SK-N-SH (cell line): ENCODE data around the gene FRYL. TPM values are rescaled to one million over a fixed set of nuclear protein-coding genes. Genes with fewer than 3 reads are reported as not detected.

Experiments used
- CTCF ChIA-PET: fragments of 300-600, 350-600 bp; formaldehyde crosslinking; extraction: SDS; loops from one replicate; lab custom pipeline; 2021; lab: Yijun Ruan, JAX
- POLR2A ChIA-PET: fragments of 350-600 bp; sonication (Branson Sonifier 250); formaldehyde crosslinking; extraction: SDS; loops from one replicate; lab custom pipeline; 2020; ENCODE audit warnings: antibody characterized with exemption, inconsistent platforms; lab: Yijun Ruan, JAX
- DNase-seq: peaks from one replicate; pipeline ENCODE4 v3.0.0; 2012
- H2AFZ ChIP-seq: fragments of 200-600 bp; sonication (generic); 2 replicates; pipeline ENCODE4 v1.8.1; 2016; ENCODE audit warnings: antibody characterized with exemption, mild to moderate bottlenecking, low read depth
- H3F3A ChIP-seq: fragments of 200-600 bp; sonication (generic); replicated peaks from 2 replicates; pipeline ENCODE3; 2016; ENCODE audit warnings: antibody characterized with exemption, mild to moderate bottlenecking; ENCODE audit not compliant: insufficient read depth
- H3K27ac ChIP-seq, 2 experiments: fragments of 200-500 bp in 1 of 2; fragments of 200-600 bp in 1 of 2; sonication (Bioruptor generic) in 1 of 2; sonication (generic), shearing (Covaris generic) in 1 of 2; 2 replicates each; pipeline versions ENCODE4 v1.5.1 to v1.6.1; 2014 to 2016; ENCODE audit warnings: low read depth in 2 of 2, inconsistent platforms in 1 of 2, low read length in 1 of 2, mild to moderate bottlenecking in 1 of 2, mixed read lengths in 1 of 2
- H3K27me3 ChIP-seq: fragments of 200-600 bp; sonication (generic), shearing (Covaris generic); 2 replicates; pipeline ENCODE4 v1.6.1; 2016; ENCODE audit warnings: mixed run types; ENCODE audit not compliant: insufficient read depth
- H3K36me3 ChIP-seq, 2 experiments: fragments of 200-500 bp in 1 of 2; fragments of 200-600 bp in 1 of 2; sonication (Bioruptor generic) in 1 of 2; sonication (generic) in 1 of 2; replicated peaks in 1 of 2; 2 replicates each; pipeline versions ENCODE3 to v1.5.1; 2014 to 2016; ENCODE audit warnings: low read length in 1 of 2, mild to moderate bottlenecking in 1 of 2; ENCODE audit not compliant: insufficient read depth in 2 of 2, control insufficient read depth in 1 of 2
- H3K4me1 ChIP-seq, 2 experiments: fragments of 200-500 bp in 1 of 2; fragments of 200-600 bp in 1 of 2; sonication (Bioruptor generic) in 1 of 2; sonication (generic), shearing (Covaris generic) in 1 of 2; 2 replicates each; pipeline versions ENCODE4 v1.5.1 to v1.6.1; 2014 to 2016; ENCODE audit warnings: low read depth in 1 of 2, low read length in 1 of 2, mixed run types in 1 of 2; ENCODE audit not compliant: insufficient read depth in 2 of 2, control insufficient read depth in 1 of 2
- H3K4me2 ChIP-seq: fragments of 200-600 bp; sonication (generic), shearing (Covaris generic); 2 replicates; pipeline ENCODE4 v1.6.1; 2017; ENCODE audit warnings: mixed run types
- H3K4me3 ChIP-seq, 2 experiments: fragments of 200-500 bp in 1 of 2; fragments of 200-600 bp in 1 of 2; sonication (Bioruptor generic) in 1 of 2; sonication (generic), shearing (Covaris generic) in 1 of 2; 2 replicates each; pipeline versions ENCODE4 v1.5.1 to v1.8.1; 2014 to 2016; ENCODE audit warnings: low read depth in 2 of 2, inconsistent platforms in 1 of 2, low read length in 1 of 2, mild to moderate bottlenecking in 1 of 2, mixed read lengths in 1 of 2, moderate library complexity in 1 of 2
- H3K79me2 ChIP-seq: fragments of 200-600 bp; sonication (generic); 2 replicates; pipeline ENCODE4 v1.8.1; 2017; ENCODE audit warnings: mild to moderate bottlenecking; ENCODE audit not compliant: insufficient read depth
- H3K9ac ChIP-seq: fragments of 200-600 bp; sonication (generic); 2 replicates; pipeline ENCODE4 v1.6.1; 2017; ENCODE audit warnings: mixed run types
- H3K9me2 ChIP-seq: fragments of 200-600 bp; sonication (generic); 2 replicates; pipeline ENCODE4 v1.6.1; 2017; ENCODE audit warnings: mixed run types
- H3K9me3 ChIP-seq: fragments of 200-600 bp; sonication (generic); 2 replicates; pipeline ENCODE4 v1.6.1; 2017; ENCODE audit warnings: mixed run types, mild to moderate bottlenecking, moderate library complexity
- H4K20me1 ChIP-seq: fragments of 200-600 bp; sonication (generic); 2 replicates; pipeline ENCODE4 v1.6.1; 2017; ENCODE audit warnings: mild to moderate bottlenecking, mixed run types; ENCODE audit not compliant: insufficient read depth
- ELF1 ChIP-seq: IDR thresholded peaks from 2 replicates; pipeline ENCODE4 v1.4.0; 2012
- EZH2phosphoT487 ChIP-seq: fragments of 200-600 bp; sonication (generic); IDR thresholded peaks from 2 replicates; pipeline ENCODE4 v1.6.1; 2017; ENCODE audit warnings: low read depth, mixed run types, mild to moderate bottlenecking, antibody characterized with exemption, moderate library complexity, borderline replicate concordance
- GATA2 ChIP-seq: sonication (generic); formaldehyde crosslinking; IDR thresholded peaks from 2 replicates; pipeline ENCODE4 v1.5.0; 2020; ENCODE audit warnings: mild to moderate bottlenecking, missing genetic modification reagents
- JUND ChIP-seq: IDR thresholded peaks from 2 replicates; pipeline ENCODE4 v1.4.0; 2012
- MEF2A ChIP-seq: IDR thresholded peaks from 2 replicates; pipeline ENCODE4 v1.4.0; 2012; ENCODE audit warnings: low read depth, borderline replicate concordance
- NFIC ChIP-seq: IDR thresholded peaks from 2 replicates; pipeline ENCODE4 v1.4.0; 2012; ENCODE audit warnings: borderline replicate concordance
- RAD21 ChIP-seq: IDR thresholded peaks from 2 replicates; pipeline ENCODE4 v1.6.1; 2012; ENCODE audit warnings: mild to moderate bottlenecking, low read length
- RCOR1 ChIP-seq: fragments of 150-350 bp; IDR thresholded peaks from 2 replicates; pipeline ENCODE4 v1.6.1; 2017; ENCODE audit warnings: antibody characterized with exemption, low read length
- RFX5 ChIP-seq: IDR thresholded peaks from 2 replicates; pipeline ENCODE4 v1.6.1; 2012; ENCODE audit warnings: mild to moderate bottlenecking, improper control_type of control experiment, low read length
- RXRA ChIP-seq: IDR thresholded peaks from 2 replicates; pipeline ENCODE4 v1.4.0; 2012; ENCODE audit warnings: low read depth, mild to moderate bottlenecking, borderline replicate concordance
- TAF1 ChIP-seq: IDR thresholded peaks from 2 replicates; pipeline ENCODE4 v1.6.1; 2012; ENCODE audit warnings: low read depth, mild to moderate bottlenecking, low read length, moderate library complexity, borderline replicate concordance
- TEAD4 ChIP-seq: IDR thresholded peaks from 2 replicates; pipeline ENCODE4 v1.4.0; 2012; ENCODE audit warnings: mild to moderate bottlenecking, borderline replicate concordance; ENCODE audit not compliant: insufficient read depth
- YY1 ChIP-seq: IDR thresholded peaks from 2 replicates; pipeline ENCODE4 v1.4.0; 2012; ENCODE audit warnings: low read depth, mild to moderate bottlenecking
- WGBS: methylation state at CpG from one replicate; pipeline ENCODE4 v1.1.6; 2017; ENCODE audit warnings: low lambda C conversion rate; 5-methylcytosine and 5-hydroxymethylcytosine counted together
- polyA plus RNA-seq, 3 experiments: library from polyadenylated mRNA; depleted of rRNA; stranded (reverse); fragments of >200 nt; gene quantifications; 2 replicates each; pipeline ENCODE4 v1.2.3, GENCODE V29; 2012
- TF ChIP-seq, protein P1 (sequence below): IDR thresholded peaks from 2 replicates; pipeline ENCODE4 v1.4.0; 2012; ENCODE audit warnings: low read depth, borderline replicate concordance
- TF ChIP-seq, protein P2 (sequence below): IDR thresholded peaks from 2 replicates; pipeline ENCODE4; 2012
- TF ChIP-seq, protein P3 (sequence below): fragments of 150-350 bp; IDR thresholded peaks from 2 replicates; pipeline ENCODE4 v1.6.1; 2017; ENCODE audit warnings: antibody characterized with exemption, low read length, low read depth, borderline replicate concordance

Gene FRYL
- polyA plus RNA-seq, 1 of the 3 experiments (the other 2 are of a cell fraction): 8.2 TPM

DNA sequence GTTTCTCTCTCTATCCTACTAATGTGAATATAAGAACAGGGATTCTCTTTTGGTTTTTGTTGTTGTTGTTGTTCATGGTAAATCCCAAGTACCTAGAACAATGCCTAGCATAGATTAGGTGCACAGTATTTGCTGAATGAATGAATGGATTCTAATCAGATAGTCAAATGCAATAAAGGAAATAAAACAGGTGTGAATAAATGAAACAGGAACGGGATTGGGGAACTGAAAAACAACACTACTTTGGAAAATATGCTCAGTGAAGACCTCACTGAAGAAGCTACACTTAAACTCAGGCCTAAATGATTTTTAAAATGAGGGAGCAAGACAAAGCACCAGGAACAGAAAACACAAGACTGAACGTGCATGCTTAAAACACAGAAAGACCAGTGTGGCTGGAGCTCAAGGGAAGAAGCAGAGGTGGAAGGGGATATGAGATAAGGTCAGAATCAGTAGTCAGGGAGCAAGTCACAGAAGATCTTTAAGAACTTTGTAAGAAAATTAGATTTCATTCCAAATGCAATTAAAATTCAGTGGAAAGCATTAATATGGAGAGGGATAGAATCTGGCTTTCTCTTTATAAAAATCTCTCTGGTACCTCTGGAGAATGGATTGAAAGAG lies 145.3 kb downstream of the FRYL start:
- 97% methylated on average over 2 of the region's 2 CpGs for WGBS
- Histone ChIP-seq H3F3A (no peaks in the 10 kb centered on the region), H2AFZ (no peak overlapping the region), H4K20me1 (no peaks in the 10 kb centered on the region), H3K4me3 (no peak overlapping the region), H3K4me2 (no peak overlapping the region), H3K9me3 (no peaks in the 10 kb centered on the region), H3K27ac (no peak overlapping the region), H3K79me2 (peaks cover 29% of the 10 kb centered on the region), H3K9ac (no peak overlapping the region), H3K9me2 (no peaks in the 10 kb centered on the region), H3K36me3 (no peaks in the 10 kb centered on the region), H3K27me3 (no peaks in the 10 kb centered on the region), H3K4me1 (peaks cover 2 to 9% of the 10 kb centered on the region in 2 experiments; a peak in 3 of 4 replicates)
- POLR2A ChIA-PET: no interaction called here
- TF ChIP-seq NFIC: no peak
- TF ChIP-seq YY1: no peak
- TF ChIP-seq, protein P1, sequence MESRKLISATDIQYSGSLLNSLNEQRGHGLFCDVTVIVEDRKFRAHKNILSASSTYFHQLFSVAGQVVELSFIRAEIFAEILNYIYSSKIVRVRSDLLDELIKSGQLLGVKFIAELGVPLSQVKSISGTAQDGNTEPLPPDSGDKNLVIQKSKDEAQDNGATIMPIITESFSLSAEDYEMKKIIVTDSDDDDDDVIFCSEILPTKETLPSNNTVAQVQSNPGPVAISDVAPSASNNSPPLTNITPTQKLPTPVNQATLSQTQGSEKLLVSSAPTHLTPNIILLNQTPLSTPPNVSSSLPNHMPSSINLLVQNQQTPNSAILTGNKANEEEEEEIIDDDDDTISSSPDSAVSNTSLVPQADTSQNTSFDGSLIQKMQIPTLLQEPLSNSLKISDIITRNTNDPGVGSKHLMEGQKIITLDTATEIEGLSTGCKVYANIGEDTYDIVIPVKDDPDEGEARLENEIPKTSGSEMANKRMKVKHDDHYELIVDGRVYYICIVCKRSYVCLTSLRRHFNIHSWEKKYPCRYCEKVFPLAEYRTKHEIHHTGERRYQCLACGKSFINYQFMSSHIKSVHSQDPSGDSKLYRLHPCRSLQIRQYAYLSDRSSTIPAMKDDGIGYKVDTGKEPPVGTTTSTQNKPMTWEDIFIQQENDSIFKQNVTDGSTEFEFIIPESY: no peak
- TF ChIP-seq RXRA: no peak
- TF ChIP-seq, protein P2, sequence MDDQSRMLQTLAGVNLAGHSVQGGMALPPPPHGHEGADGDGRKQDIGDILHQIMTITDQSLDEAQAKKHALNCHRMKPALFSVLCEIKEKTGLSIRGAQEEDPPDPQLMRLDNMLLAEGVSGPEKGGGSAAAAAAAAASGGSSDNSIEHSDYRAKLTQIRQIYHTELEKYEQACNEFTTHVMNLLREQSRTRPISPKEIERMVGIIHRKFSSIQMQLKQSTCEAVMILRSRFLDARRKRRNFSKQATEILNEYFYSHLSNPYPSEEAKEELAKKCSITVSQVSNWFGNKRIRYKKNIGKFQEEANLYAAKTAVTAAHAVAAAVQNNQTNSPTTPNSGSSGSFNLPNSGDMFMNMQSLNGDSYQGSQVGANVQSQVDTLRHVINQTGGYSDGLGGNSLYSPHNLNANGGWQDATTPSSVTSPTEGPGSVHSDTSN: no peak
- TF ChIP-seq ELF1: no peak
- no peak for TF ChIP-seq TAF1
- TF ChIP-seq RAD21: no peak
- no peak for TF ChIP-seq RFX5
- TF ChIP-seq JUND: no peak
- TF ChIP-seq GATA2 (CRISPR knock-in tag): no peak
- TF ChIP-seq TEAD4: no peak
- TF ChIP-seq RCOR1: no peak
- TF ChIP-seq, protein P3, sequence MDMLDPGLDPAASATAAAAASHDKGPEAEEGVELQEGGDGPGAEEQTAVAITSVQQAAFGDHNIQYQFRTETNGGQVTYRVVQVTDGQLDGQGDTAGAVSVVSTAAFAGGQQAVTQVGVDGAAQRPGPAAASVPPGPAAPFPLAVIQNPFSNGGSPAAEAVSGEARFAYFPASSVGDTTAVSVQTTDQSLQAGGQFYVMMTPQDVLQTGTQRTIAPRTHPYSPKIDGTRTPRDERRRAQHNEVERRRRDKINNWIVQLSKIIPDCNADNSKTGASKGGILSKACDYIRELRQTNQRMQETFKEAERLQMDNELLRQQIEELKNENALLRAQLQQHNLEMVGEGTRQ: no peak
- no peak for TF ChIP-seq MEF2A
- TF ChIP-seq EZH2phosphoT487: no peak
- CTCF ChIA-PET: interaction anchor here (1.2 kb wide), 1 partner anchor 57 kb away, joined by 4 read pairs; no protein-coding TSS in a partner anchor
- no peak for DNase-seq
